Measurements from ENCODE around the gene PDCD5.

- no peak for TF ChIP-seq CTCF (conservative IDR thresholded peaks at IDR 0.05; ENCODE audit: low read depth in 2 of 2)
- no peak for TF ChIP-seq POLR2AphosphoS5 (IDR thresholded peaks at IDR 0.05; ENCODE audit: low read depth)
- no peak for TF ChIP-seq REST (IDR thresholded peaks at IDR 0.05; ENCODE audit: unreplicated experiment)
- no peak for TF ChIP-seq ZNF114 (CRISPR knock-in tag; IDR thresholded peaks at IDR 0.05)
- TF ChIP-seq EZH2phosphoT487 (IDR thresholded peaks at IDR 0.05; ENCODE audit: unreplicated experiment) = no peak
Observed at GRCh38 chr19:32606289-32606688, 25.3 kb downstream of the PDCD5 start.

All from GM23338 (cell line).